ENCODE results near the gene UPK1A.

DNA sequence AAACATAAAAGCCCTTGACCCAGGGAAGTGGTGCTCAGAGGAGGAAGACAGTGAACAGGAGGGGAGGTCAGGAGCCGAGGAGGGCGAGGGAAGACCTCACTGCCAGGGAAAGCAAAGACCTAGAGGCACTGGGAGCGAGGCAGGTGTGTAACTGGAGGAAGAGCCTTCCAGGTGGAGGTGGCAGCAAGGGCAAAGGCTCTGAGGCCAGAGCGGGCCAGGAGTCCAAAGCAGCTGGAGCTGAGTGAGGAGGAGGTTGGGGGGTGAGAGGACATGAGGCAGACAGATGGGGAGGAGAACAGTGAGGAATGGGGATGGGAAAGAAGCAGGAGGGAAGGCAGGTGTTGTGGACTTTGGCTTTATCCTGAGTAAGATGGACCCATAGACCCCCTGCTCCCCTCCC is 3.7 kb downstream of the UPK1A start:
- TF ChIP-seq, protein P1, sequence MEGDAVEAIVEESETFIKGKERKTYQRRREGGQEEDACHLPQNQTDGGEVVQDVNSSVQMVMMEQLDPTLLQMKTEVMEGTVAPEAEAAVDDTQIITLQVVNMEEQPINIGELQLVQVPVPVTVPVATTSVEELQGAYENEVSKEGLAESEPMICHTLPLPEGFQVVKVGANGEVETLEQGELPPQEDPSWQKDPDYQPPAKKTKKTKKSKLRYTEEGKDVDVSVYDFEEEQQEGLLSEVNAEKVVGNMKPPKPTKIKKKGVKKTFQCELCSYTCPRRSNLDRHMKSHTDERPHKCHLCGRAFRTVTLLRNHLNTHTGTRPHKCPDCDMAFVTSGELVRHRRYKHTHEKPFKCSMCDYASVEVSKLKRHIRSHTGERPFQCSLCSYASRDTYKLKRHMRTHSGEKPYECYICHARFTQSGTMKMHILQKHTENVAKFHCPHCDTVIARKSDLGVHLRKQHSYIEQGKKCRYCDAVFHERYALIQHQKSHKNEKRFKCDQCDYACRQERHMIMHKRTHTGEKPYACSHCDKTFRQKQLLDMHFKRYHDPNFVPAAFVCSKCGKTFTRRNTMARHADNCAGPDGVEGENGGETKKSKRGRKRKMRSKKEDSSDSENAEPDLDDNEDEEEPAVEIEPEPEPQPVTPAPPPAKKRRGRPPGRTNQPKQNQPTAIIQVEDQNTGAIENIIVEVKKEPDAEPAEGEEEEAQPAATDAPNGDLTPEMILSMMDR (IDR thresholded peaks at IDR 0.05; ENCODE audit: poor library complexity, severe bottlenecking): no peak
- no peak for TF ChIP-seq MXI1 (conservative IDR thresholded peaks at IDR 0.05; ENCODE audit: poor library complexity, severe bottlenecking)
- TF ChIP-seq EZH2 (IDR thresholded peaks at IDR 0.05; ENCODE audit: borderline replicate concordance, insufficient read depth, low read length, poor library complexity, severe bottlenecking): no peak

Data from neural cell (in vitro differentiated cells).